ENCODE data around the gene ASIC4.

The ASIC4 gene

DNA sequence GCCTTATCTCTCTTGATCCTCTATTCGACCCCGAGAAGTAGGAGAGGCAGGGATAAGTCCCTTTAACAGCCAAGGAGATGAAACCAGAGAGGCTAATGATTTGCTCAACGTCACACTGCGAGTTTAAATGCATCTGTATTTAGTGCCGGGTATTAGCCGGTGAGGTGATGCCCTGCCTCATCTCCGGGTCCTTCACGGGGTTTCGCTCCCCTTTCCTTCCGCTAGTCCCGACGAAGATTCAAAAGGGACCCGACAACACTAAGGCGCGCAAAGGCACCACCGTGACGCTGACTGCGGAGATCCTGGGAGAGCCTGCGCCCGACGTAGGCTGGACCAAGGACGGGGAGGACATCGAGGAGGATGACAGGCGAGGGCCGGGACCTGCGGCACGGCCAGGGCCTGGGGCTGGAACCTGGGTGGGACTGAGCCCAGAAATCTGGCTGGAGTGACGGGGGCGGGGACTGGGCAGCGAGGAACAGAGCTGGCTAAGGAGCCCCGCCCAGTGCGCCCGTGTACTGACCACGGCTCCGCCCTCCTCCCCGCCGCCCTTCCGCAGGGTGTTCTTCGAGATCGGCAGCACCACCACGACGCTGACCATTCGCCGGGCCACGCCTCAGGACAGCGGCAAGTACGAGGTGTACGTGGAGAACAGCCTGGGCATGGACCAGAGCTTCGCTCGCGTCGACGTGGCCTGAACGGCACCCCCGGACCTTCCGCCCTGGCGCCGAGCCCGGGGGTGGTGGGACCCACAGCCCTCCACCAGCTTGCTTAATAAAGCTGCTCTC is 16.6 kb upstream of the ASIC4 start:
- peak overlapping the region; percentile 81 for H3K4me3 ChIP-seq (ENCODE audit: control insufficient read depth, low read depth, low read length)
- DNase-seq (ENCODE audit: low read depth): peak; percentile 37
- TF ChIP-seq, protein P1, sequence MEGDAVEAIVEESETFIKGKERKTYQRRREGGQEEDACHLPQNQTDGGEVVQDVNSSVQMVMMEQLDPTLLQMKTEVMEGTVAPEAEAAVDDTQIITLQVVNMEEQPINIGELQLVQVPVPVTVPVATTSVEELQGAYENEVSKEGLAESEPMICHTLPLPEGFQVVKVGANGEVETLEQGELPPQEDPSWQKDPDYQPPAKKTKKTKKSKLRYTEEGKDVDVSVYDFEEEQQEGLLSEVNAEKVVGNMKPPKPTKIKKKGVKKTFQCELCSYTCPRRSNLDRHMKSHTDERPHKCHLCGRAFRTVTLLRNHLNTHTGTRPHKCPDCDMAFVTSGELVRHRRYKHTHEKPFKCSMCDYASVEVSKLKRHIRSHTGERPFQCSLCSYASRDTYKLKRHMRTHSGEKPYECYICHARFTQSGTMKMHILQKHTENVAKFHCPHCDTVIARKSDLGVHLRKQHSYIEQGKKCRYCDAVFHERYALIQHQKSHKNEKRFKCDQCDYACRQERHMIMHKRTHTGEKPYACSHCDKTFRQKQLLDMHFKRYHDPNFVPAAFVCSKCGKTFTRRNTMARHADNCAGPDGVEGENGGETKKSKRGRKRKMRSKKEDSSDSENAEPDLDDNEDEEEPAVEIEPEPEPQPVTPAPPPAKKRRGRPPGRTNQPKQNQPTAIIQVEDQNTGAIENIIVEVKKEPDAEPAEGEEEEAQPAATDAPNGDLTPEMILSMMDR (IDR thresholded peaks at IDR 0.05; ENCODE audit: control insufficient read depth, insufficient read depth, low read depth, low read length, missing control alignments): no peak

DNA sequence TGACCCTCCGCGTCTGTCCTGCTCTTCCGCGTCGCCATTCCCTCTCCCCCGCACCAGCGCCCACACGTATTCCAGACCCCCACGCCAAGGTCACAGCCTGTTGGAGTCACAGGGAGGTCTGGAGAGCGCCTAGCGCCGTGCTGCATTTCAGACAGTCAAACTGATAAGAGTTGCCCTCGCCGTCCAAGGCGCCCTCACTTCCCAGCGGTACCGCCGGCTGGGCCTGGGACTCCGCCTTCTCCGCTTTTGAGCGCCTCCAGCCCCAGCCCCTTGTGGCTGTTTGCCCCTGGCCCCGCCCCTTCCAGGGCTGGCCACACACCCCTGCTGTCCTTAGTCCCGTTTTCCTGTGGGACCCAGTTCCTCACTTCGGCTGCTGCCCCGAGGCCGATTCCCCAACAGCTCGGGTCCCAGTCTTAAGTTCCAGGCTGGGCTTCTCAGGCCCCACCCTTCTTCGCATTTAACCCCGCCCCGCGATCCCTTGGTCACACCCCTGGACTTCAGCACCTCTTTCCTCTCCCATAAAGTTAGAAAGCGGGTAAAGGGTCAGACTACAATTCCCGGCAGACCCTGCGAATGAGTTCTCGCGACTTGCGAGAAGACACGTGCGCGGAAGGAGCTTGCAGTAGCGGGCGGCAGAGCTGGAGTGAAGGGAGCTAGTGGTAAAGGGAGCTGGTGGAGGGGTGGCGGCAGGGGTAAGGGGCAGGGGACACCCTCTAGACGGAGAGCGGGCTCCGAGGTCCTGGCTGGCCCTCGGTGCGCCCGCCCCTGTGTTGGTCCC is 15.8 kb upstream of the ASIC4 start, which contains the start of gene GMPPA:
TSS of gene GMPPA (plus strand) at position 612 of the 778 bp plus-strand sequence. CDS start 1,085 bp downstream, outside the sequence.
- peak within 1 kb of the TSS; percentile 81 for H3K4me3 ChIP-seq (ENCODE audit: control insufficient read depth, low read depth, low read length)
- TF ChIP-seq, protein P1 (IDR thresholded peaks at IDR 0.05; ENCODE audit: control insufficient read depth, insufficient read depth, low read depth, low read length, missing control alignments): no peak
- DNase-seq (ENCODE audit: low read depth): peak; percentile 97

GRCh38 chr2:219499058-219499307 is 15.3 kb upstream of the ASIC4 start:
- no peak for DNase-seq (ENCODE audit: low read depth)
- TF ChIP-seq, protein P1 (IDR thresholded peaks at IDR 0.05; ENCODE audit: control insufficient read depth, insufficient read depth, low read depth, low read length, missing control alignments): no peak

GRCh38 chr2:219499555-219499954 is 14.7 kb upstream of the ASIC4 start:
- TF ChIP-seq, protein P1 (IDR thresholded peaks at IDR 0.05; ENCODE audit: control insufficient read depth, insufficient read depth, low read depth, low read length, missing control alignments): no peak
- H3K4me3 ChIP-seq (ENCODE audit: control insufficient read depth, low read depth, low read length): peak overlapping the region; percentile 81

More at GRCh38 chr2:219499058-219499307, 15.3 kb upstream of the ASIC4 start:
- peak overlapping the region; percentile 81 for H3K4me3 ChIP-seq (ENCODE audit: control insufficient read depth, low read depth, low read length)

DNA sequence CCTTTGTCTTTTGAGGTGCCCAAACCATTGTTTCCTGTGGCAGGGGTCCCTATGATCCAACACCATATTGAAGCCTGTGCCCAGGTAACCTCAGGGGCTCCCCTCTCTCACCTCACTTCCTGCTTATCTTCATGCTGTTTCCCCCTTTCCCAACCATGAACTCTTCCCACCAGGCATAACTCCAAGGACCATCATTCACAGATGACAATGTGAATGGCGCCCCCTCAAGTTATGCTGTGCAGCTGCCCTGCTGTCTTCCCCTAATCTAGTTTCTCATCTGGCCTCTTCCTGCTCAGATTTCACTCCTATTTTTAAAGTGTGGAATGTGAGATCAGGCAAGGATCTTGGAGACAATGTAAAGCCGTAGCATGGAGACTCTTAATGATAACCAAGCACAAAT is 14.1 kb upstream of the ASIC4 start:
- peak overlapping the region; percentile 81 for H3K4me3 ChIP-seq (ENCODE audit: control insufficient read depth, low read depth, low read length)

More at GRCh38 chr2:219499555-219499954, 14.7 kb upstream of the ASIC4 start:
- DNase-seq (ENCODE audit: low read depth): no peak

GRCh38 chr2:219501849-219502248 is 12.4 kb upstream of the ASIC4 start:
- H3K4me3 ChIP-seq (ENCODE audit: control insufficient read depth, low read depth, low read length): no peak overlapping the region
- DNase-seq (ENCODE audit: low read depth): no peak
- TF ChIP-seq, protein P1 (IDR thresholded peaks at IDR 0.05; ENCODE audit: control insufficient read depth, insufficient read depth, low read depth, low read length, missing control alignments): no peak

More for the DNA sequence above, 14.1 kb upstream of the ASIC4 start:
- DNase-seq (ENCODE audit: low read depth): no peak
- TF ChIP-seq, protein P1 (IDR thresholded peaks at IDR 0.05; ENCODE audit: control insufficient read depth, insufficient read depth, low read depth, low read length, missing control alignments): peak; percentile 55

Data from AG09309 (cell line).